SH-SY5Y (cell line): ENCODE measurements around the gene GPR176.
A peak's percentile ranks its signal among the peaks of the same experiment; 100 is the strongest.

ENCODE experiments used
- GATA2 ChIP-seq: IDR thresholded peaks from 2 replicates; pipeline ENCODE4 v1.6.1; 2011; ENCODE audit warnings: mild to moderate bottlenecking, low read depth, low read length
- GATA3 ChIP-seq: IDR thresholded peaks from 2 replicates; pipeline ENCODE4 v1.6.1; 2011; ENCODE audit warnings: low read depth, mild to moderate bottlenecking, low read length, moderate library complexity

GPR176 gene

GRCh38 chr15:39784638-39785037 is 135.4 kb downstream of the GPR176 start:
- no peak for TF ChIP-seq GATA2
- TF ChIP-seq GATA3: no peak

GRCh38 chr15:39784125-39784524 is 135.9 kb downstream of the GPR176 start:
- TF ChIP-seq GATA3 (no peak), GATA2 (no peak)

- no peak for TF ChIP-seq GATA2
- no peak for TF ChIP-seq GATA3
These were observed 136.7 kb downstream of the GPR176 start for GRCh38 chr15:39783244-39783820.

GRCh38 chr15:39782441-39783138 is 137.5 kb downstream of the GPR176 start, which contains the start of gene FSIP1:
FSIP1 (minus strand) TSS chr15:39782841; CDS start chr15:39776524, 6,317 bp downstream.
- TF ChIP-seq GATA2: no peak
- no peak for TF ChIP-seq GATA3

- TF ChIP-seq GATA3: no peak
- no peak for TF ChIP-seq GATA2
These were observed 138.1 kb downstream of the GPR176 start for GRCh38 chr15:39781967-39782302.

- TF ChIP-seq GATA2 (no peak), GATA3 (no peak)
These were observed 138.7 kb downstream of the GPR176 start for GRCh38 chr15:39781147-39781966.

- TF ChIP-seq GATA2 (no peak), GATA3 (no peak)
These were observed 142.0 kb downstream of the GPR176 start for GRCh38 chr15:39778021-39778420.

- no peak for TF ChIP-seq GATA3
- no peak for TF ChIP-seq GATA2
These were observed 142.6 kb downstream of the GPR176 start for GRCh38 chr15:39777496-39777895.

- no peak for TF ChIP-seq GATA2
- no peak for TF ChIP-seq GATA3
These were observed 144.0 kb downstream of the GPR176 start for GRCh38 chr15:39776068-39776467.

GRCh38 chr15:39774688-39775267 is 145.3 kb downstream of the GPR176 start:
- TF ChIP-seq GATA3 (0 out of 2 replicates have a peak, but pooled peaks have one; percentile 17), GATA2 (peak; percentile 59)

- no peak for TF ChIP-seq GATA2
- TF ChIP-seq GATA3: no peak
These were observed 149.0 kb downstream of the GPR176 start for GRCh38 chr15:39770748-39771689.

GRCh38 chr15:39767921-39768320 is 152.1 kb downstream of the GPR176 start:
- TF ChIP-seq GATA3 (no peak), GATA2 (no peak)

GRCh38 chr15:39761006-39761405 is 159.1 kb downstream of the GPR176 start:
- no peak for TF ChIP-seq GATA2
- TF ChIP-seq GATA3: no peak
